PC-3 (cell line): ENCODE results near the gene TSSK2.

Source experiments
- EZH2 ChIP-seq: fragments of 300-600 bp; sonication (generic); IDR thresholded peaks from one replicate; pipeline ENCODE4 v1.6.1; 2017; ENCODE audit warnings: antibody characterized with exemption, mild to moderate bottlenecking, low read length; ENCODE audit not compliant: unreplicated experiment
- TF ChIP-seq, protein P1 (sequence below): fragments of 300-600 bp; sonication (generic); conservative IDR thresholded peaks from 2 replicates; pipeline ENCODE4 v1.5.1; 2017; ENCODE audit warnings: antibody characterized with exemption, low read depth, mild to moderate bottlenecking, low read length

DNA sequence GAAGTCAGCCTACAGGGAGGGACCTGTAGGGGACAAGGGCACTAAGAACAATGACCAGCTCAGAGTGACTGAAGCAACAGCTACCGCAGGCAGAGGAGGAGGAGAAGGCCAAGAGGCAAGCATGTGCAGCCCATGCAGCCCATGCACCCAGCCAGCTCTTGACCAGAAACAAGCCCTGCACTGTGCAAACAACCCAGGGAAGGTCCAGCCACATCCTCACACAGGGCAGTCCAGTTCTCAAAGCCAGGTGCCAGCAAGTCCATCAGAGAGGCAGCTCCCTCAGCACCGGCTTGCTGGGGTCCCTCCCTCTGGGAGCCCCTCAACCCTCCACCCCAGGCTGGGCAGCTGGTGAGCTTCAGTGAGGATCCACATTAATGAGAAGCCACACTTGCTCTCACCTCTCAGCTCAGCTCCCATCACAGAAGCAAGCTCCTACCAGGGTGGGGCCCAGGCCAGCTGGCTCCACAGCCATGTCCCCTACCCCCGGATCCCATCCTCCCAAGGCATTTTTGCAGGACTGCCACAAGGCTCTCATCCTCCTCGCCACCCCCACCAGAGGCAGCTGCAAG lies 16.0 kb upstream of the TSSK2 start:
- TF ChIP-seq, protein P1, sequence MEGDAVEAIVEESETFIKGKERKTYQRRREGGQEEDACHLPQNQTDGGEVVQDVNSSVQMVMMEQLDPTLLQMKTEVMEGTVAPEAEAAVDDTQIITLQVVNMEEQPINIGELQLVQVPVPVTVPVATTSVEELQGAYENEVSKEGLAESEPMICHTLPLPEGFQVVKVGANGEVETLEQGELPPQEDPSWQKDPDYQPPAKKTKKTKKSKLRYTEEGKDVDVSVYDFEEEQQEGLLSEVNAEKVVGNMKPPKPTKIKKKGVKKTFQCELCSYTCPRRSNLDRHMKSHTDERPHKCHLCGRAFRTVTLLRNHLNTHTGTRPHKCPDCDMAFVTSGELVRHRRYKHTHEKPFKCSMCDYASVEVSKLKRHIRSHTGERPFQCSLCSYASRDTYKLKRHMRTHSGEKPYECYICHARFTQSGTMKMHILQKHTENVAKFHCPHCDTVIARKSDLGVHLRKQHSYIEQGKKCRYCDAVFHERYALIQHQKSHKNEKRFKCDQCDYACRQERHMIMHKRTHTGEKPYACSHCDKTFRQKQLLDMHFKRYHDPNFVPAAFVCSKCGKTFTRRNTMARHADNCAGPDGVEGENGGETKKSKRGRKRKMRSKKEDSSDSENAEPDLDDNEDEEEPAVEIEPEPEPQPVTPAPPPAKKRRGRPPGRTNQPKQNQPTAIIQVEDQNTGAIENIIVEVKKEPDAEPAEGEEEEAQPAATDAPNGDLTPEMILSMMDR, result no peak
- no peak for TF ChIP-seq EZH2
